K562 (cell line): ENCODE results near the gene RGL2. TPM values are rescaled to one million over a fixed set of nuclear protein-coding genes. Genes with fewer than 3 reads are reported as not detected.

Source experiments
- ATAC-seq: fragments of 200-7000 bp; cut with Tn5 transposase; 3 replicates; pipeline ENCODE4 v1.9.1; 2020; ENCODE audit warnings: moderate library complexity
- BruUV-seq: library from RNA; stranded (reverse); fragments of 400-500 nt; replicated peaks from 2 replicates; lab custom pipeline; 2021; lab: Mats Ljungman, UMichigan
- CTCF ChIA-PET: fragments of 300-600 bp; formaldehyde crosslinking; extraction: SDS; loops from one replicate; lab custom pipeline; 2021; ENCODE audit warnings: low intra/inter-chr PET ratio; lab: Yijun Ruan, JAX
- POLR2A ChIA-PET: fragments of 300-600, 350-650 bp; sonication (Branson Sonifier 250); formaldehyde crosslinking; extraction: SDS; loops from one replicate; lab custom pipeline; 2021; ENCODE audit warnings: antibody characterized with exemption, inconsistent platforms; lab: Yijun Ruan, JAX
- DNase-seq, 4 experiments: peaks; one replicate each; pipeline versions ENCODE4 v3.0.0 to v3.0.0-alpha.2; 2011 to 2018; ENCODE audit warnings: low spot score in 3 of 4, mixed read lengths in 3 of 4; ENCODE audit errors: extremely low read depth in 1 of 4
- FAIRE-seq: peaks from 2 replicates; lab custom pipeline; 2011; peaks lifted over from hg19 to GRCh38; lab: Jason Lieb, UNC
- H2AFZ ChIP-seq: 2 replicates; pipeline ENCODE4 v1.6.0; 2011; ENCODE audit warnings: low read depth, low read length, control low read depth, inconsistent platforms
- H3K27ac ChIP-seq: fragments of 200-600 bp; 3 replicates; pipeline ENCODE4 v1.8.0; 2011; ENCODE audit warnings: low read depth, mild to moderate bottlenecking, control low read depth, inconsistent platforms, low read length, moderate library complexity, mixed read lengths; ENCODE audit errors: extremely low read depth
- H3K27me3 ChIP-seq, 2 experiments: fragments of 300-600 bp in 1 of 2; 2 replicates in 1 of 2; 3 replicates in 1 of 2; pipeline versions ENCODE4 v1.6.0 to v1.8.0; 2011; ENCODE audit warnings: inconsistent platforms in 2 of 2, low read length in 2 of 2, mild to moderate bottlenecking in 1 of 2, mixed read lengths in 1 of 2, moderate library complexity in 1 of 2; ENCODE audit not compliant: control insufficient read depth in 2 of 2, insufficient read depth in 2 of 2
- H3K36me3 ChIP-seq: fragments of 300-600 bp; 3 replicates; pipeline ENCODE4 v1.8.0; 2011; ENCODE audit warnings: mild to moderate bottlenecking, low read length, inconsistent platforms; ENCODE audit not compliant: control insufficient read depth, insufficient read depth
- H3K4me1 ChIP-seq, 2 experiments: fragments of 200-600 bp in 1 of 2; replicated peaks in 1 of 2; 2 replicates in 1 of 2; 3 replicates in 1 of 2; pipeline versions ENCODE4 v1.5.1 to v1.8.0; 2011; ENCODE audit warnings: inconsistent platforms in 2 of 2, low read length in 2 of 2, mild to moderate bottlenecking in 1 of 2, mixed read lengths in 1 of 2, moderate library complexity in 1 of 2; ENCODE audit not compliant: control insufficient read depth in 2 of 2, insufficient read depth in 2 of 2
- H3K4me2 ChIP-seq: 2 replicates; pipeline ENCODE4 v1.6.1; 2011; ENCODE audit warnings: low read length, control low read depth, inconsistent platforms, mixed read lengths; ENCODE audit not compliant: insufficient read depth
- H3K4me3 ChIP-seq: fragments of 200-600 bp; sonication (generic), shearing (Covaris generic); 2 replicates; pipeline ENCODE4 v1.5.1; 2016; ENCODE audit warnings: control low read depth, inconsistent platforms
- H3K79me2 ChIP-seq: fragments of 200-600 bp; 3 replicates; pipeline ENCODE4 v1.8.0; 2011; ENCODE audit warnings: low read length, inconsistent platforms; ENCODE audit not compliant: control insufficient read depth, insufficient read depth
- H3K9ac ChIP-seq, 2 experiments: 2 replicates each; pipeline versions ENCODE4 v1.6.0 to v1.6.1; 2011; ENCODE audit warnings: low read depth in 2 of 2, low read length in 2 of 2, control low read depth in 1 of 2, inconsistent platforms in 1 of 2, mild to moderate bottlenecking in 1 of 2, mixed read lengths in 1 of 2; ENCODE audit not compliant: insufficient read depth in 1 of 2
- H3K9me1 ChIP-seq: one replicate; pipeline ENCODE4 v1.6.0; 2011; ENCODE audit warnings: inconsistent platforms, mild to moderate bottlenecking, low read length, moderate library complexity; ENCODE audit not compliant: control insufficient read depth, insufficient read depth
- H3K9me3 ChIP-seq: replicated peaks from 2 replicates; pipeline ENCODE4 v1.5.1; 2011; ENCODE audit warnings: low read depth, low read length, inconsistent platforms; ENCODE audit not compliant: control insufficient read depth, insufficient read depth
- H4K20me1 ChIP-seq: replicated peaks from 2 replicates; pipeline ENCODE4 v1.6.1; 2011; ENCODE audit warnings: low read length, inconsistent platforms, mixed read lengths; ENCODE audit not compliant: control insufficient read depth, insufficient read depth
- CHD2 ChIP-seq: IDR thresholded peaks from 2 replicates; pipeline ENCODE4 v1.6.1; 2011; ENCODE audit warnings: low read depth, low read length
- CHD4 ChIP-seq: fragments of 200-600 bp; sonication (generic); IDR thresholded peaks from 3 replicates; pipeline ENCODE4 v1.6.1; 2012; ENCODE audit warnings: low read depth, mild to moderate bottlenecking, mixed read lengths, low read length, inconsistent platforms; ENCODE audit not compliant: insufficient read depth, insufficient replicate concordance, poor library complexity, severe bottlenecking
- DDX20 ChIP-seq: fragments of 450-650 bp; IDR thresholded peaks from 2 replicates; pipeline ENCODE4 v1.6.1; 2016; ENCODE audit warnings: missing genetic modification characterization, low read depth, mild to moderate bottlenecking, missing compliant biosample characterization, moderate library complexity
- DPF2 ChIP-seq: fragments of 450-650 bp; IDR thresholded peaks from 2 replicates; pipeline ENCODE4 v1.6.1; 2016
- GATAD2B ChIP-seq: fragments of 450-650 bp; IDR thresholded peaks from 2 replicates; pipeline ENCODE4 v1.6.1; 2017; ENCODE audit warnings: mild to moderate bottlenecking, borderline replicate concordance
- KAT2B ChIP-seq: IDR thresholded peaks from one replicate; pipeline ENCODE4 v1.6.1; 2012; ENCODE audit warnings: low read depth, mild to moderate bottlenecking, control low read depth, inconsistent platforms, low read length, moderate library complexity
- KAT7 ChIP-seq: sonication (generic); formaldehyde crosslinking; IDR thresholded peaks from 2 replicates; pipeline ENCODE4 v1.8.0; 2022; ENCODE audit warnings: missing genetic modification reagents, mild to moderate bottlenecking, borderline replicate concordance
- NFIX ChIP-seq: fragments of 250-450 bp; sonication (Bioruptor Pico); IDR thresholded peaks from 2 replicates; pipeline ENCODE4 v1.4.0; 2020; ENCODE audit warnings: low read depth, mild to moderate bottlenecking, moderate library complexity
- NFYB ChIP-seq: IDR thresholded peaks from 2 replicates; pipeline ENCODE4 v1.6.1; 2011; ENCODE audit warnings: mild to moderate bottlenecking, moderate library complexity; ENCODE audit not compliant: insufficient read length; ENCODE audit errors: extremely low read depth
- NR1H2 ChIP-seq: sonication (generic); formaldehyde crosslinking; IDR thresholded peaks from 2 replicates; pipeline ENCODE4 v1.4.0; 2020; ENCODE audit warnings: mild to moderate bottlenecking, missing genetic modification reagents
- RBM14 ChIP-seq: fragments of 200-400 bp; formaldehyde crosslinking; IDR thresholded peaks from 2 replicates; pipeline ENCODE4 v1.6.1; 2018; ENCODE audit warnings: low read depth, mild to moderate bottlenecking, low read length, moderate library complexity, borderline replicate concordance; ENCODE audit not compliant: insufficient read depth
- RBM17 ChIP-seq: fragments of 200-400 bp; formaldehyde crosslinking; IDR thresholded peaks from 2 replicates; pipeline ENCODE4 v1.6.1; 2017; ENCODE audit warnings: low read depth, mild to moderate bottlenecking, low read length, borderline replicate concordance
- ZFP36 ChIP-seq: fragments of 150-350 bp; IDR thresholded peaks from 2 replicates; pipeline ENCODE4 v1.6.1; 2018; ENCODE audit warnings: low read length, low read depth; ENCODE audit not compliant: partially characterized antibody
- WGBS: fragments of 100-300 bp; shearing (Covaris generic); methylation state at CpG from one replicate; pipeline ENCODE4 v1.1.6; 2016; ENCODE audit warnings: low coverage, mixed read lengths; ENCODE audit not compliant: insufficient coverage; ENCODE audit errors: missing lambda C conversion rate; 5-methylcytosine and 5-hydroxymethylcytosine counted together
- in situ Hi-C: fragments of 300-500 bp; cut with MboI; formaldehyde crosslinking; loops from 4 replicates; pipeline ENCODE4 v1.15.0; 2018; ENCODE audit warnings: inconsistent platforms, mixed read lengths
- intact Hi-C: fragments of 100-400 bp; cut with micrococcal nuclease; formaldehyde crosslinking; loops from 2 replicates; pipeline ENCODE4 v1.14.2; 2022
- polyA plus RNA-seq, 8 experiments: library from polyadenylated mRNA; depleted of rRNA in 4 of 8; stranded (reverse) in 5 of 8; unstranded in 3 of 8; fragments of >200 nt; fragmentation: Nextera tagmentation in 2 of 8; fragmentation: Illumina TruSeq in 1 of 8; extraction: Ambion mirVana in 2 of 8; extraction: Trizol in 1 of 8; gene quantifications; 2 replicates each; pipeline versions ENCODE4 v1.2.1 to v1.2.3, GENCODE V29; 2011 to 2014; ENCODE audit warnings: inconsistent platforms in 1 of 8, missing spikeins in 1 of 8
- total RNA-seq, 7 experiments: library from RNA; depleted of rRNA in 6 of 7; stranded (reverse); fragments of >200 nt in 6 of 7; fragmentation: Illumina TruSeq in 2 of 7; extraction: Trizol in 2 of 7; gene quantifications; 2 replicates each; pipeline versions ENCODE4 v1.2.1 to v1.2.3, GENCODE V29; 2011 to 2021; ENCODE audit warnings: low replicate concordance in 1 of 7
- TF ChIP-seq, protein P1 (sequence below): sonication (generic); formaldehyde crosslinking; IDR thresholded peaks from 2 replicates; pipeline ENCODE4 v1.8.0; 2022; ENCODE audit warnings: missing genetic modification reagents, mild to moderate bottlenecking, borderline replicate concordance
- TF ChIP-seq, protein P2 (sequence below): fragments of 450-650 bp; IDR thresholded peaks from 2 replicates; pipeline ENCODE4 v1.6.1; 2018; ENCODE audit warnings: mild to moderate bottlenecking, low read depth; ENCODE audit not compliant: partially characterized antibody
- TF ChIP-seq, protein P3 (sequence below): fragments of 450-650 bp; IDR thresholded peaks from 2 replicates; pipeline ENCODE4 v1.6.1; 2017; ENCODE audit warnings: antibody characterized with exemption

RGL2 gene
- total and polyA plus RNA-seq, 9 of the 15 experiments (the other 6 are each of a cell fraction or from before 2014, with no cell fraction given): 1.8 to 57.1 (median 19.5) TPM

DNA sequence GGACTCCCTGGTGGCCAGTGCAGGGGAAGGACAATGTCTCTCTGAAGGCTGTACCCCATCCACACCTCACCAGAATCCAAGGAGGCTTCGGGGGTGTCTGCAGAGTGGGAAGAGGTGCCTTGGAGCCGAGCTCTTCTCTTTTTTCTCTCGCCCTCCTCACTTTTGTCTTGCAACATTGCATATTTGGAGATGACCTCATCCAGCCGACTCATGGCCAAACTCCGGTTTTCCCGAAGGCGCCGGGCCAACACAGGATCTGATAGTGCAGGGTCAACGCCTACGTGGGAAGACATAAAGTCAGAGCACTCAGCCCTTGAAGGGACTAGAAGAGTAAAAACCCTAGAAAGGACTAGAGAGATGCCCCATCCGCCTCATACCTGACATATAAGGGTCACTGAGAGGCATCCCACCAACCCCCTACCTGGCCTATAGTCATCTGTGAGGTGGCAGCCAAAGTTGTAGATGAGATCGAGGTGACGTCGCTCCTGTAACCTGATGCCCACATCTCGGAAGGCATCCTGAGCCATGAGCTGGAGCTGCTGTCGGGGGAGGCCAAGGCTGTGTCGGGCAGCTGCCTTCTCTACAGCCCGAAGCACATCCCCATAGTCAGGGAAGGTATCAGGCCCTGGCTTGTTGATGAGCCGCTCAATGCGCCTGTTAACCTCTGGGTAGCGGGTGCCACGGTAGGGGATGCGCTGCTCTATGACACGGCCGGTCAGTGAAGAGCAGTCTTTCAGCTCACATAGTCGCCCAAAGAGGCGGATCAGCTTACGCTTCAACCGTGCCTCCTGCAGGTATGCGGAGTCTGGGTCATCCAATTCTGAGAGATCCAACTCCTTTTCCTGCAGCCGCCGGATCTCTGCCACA, 21.8 kb upstream of the RGL2 start:
- H3K36me3 ChIP-seq: peaks cover 43% of the 10 kb centered on the region
- in situ Hi-C loops (no loop called here), intact Hi-C loops (no loop called here)
- no peaks in the 10 kb centered on the region for H3K9me3 ChIP-seq
- H3K79me2 ChIP-seq: peaks cover 52% of the 10 kb centered on the region
- FAIRE-seq: peak; percentile 19
- 54% methylated on average over 32 of the region's 32 CpGs for WGBS
- POLR2A ChIA-PET: interaction anchor here (0.5 to 1.2 kb wide), 6 partner anchors 8 to 1263 kb away, joined by 3 to 6 read pairs (median 3); no protein-coding TSS in a partner anchor
- no TSS peak for BruUV-seq
- peak overlapping the region; percentile 3; the same call in 1 of the 2 replicates for H3K4me3 ChIP-seq
- H3K9me1 ChIP-seq: peaks cover 3% of the 10 kb centered on the region
- peaks cover 50 to 64% of the 10 kb centered on the region in 2 experiments for H3K4me1 ChIP-seq
- peak overlapping the region; percentile 88 for H3K4me2 ChIP-seq
- H4K20me1 ChIP-seq: 0 out of 2 replicates have a peak, but pooled peaks cover 3% of the 10 kb centered on the region
- DNase-seq: peak in 2 of 4 experiments; percentile 36 to 77
- H2AFZ ChIP-seq: no peak overlapping the region
- H3K27ac ChIP-seq: peak overlapping the region; percentile 89
- H3K9ac ChIP-seq: peak overlapping the region; percentile 55 to 95; a peak in 3 of 4 replicates
- ATAC-seq: no peak
- CTCF ChIA-PET: no interaction called here
- H3K27me3 ChIP-seq: no peaks in the 10 kb centered on the region
- TF ChIP-seq, protein P1, sequence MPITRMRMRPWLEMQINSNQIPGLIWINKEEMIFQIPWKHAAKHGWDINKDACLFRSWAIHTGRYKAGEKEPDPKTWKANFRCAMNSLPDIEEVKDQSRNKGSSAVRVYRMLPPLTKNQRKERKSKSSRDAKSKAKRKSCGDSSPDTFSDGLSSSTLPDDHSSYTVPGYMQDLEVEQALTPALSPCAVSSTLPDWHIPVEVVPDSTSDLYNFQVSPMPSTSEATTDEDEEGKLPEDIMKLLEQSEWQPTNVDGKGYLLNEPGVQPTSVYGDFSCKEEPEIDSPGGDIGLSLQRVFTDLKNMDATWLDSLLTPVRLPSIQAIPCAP (CRISPR knock-in tag): no peak
- TF ChIP-seq DDX20 (tag) (no peak), KAT2B (no peak), GATAD2B (no peak), CHD2 (no peak), CHD4 (no peak), NFIX (CRISPR knock-in tag) (no peak), KAT7 (CRISPR knock-in tag) (0 out of 2 replicates have a peak, but pooled peaks have one; percentile 37), NFYB (no peak), RBM14 (no peak), RBM17 (no peak), NR1H2 (CRISPR knock-in tag) (no peak), ZFP36 (no peak), DPF2 (peak; percentile 76)
- TF ChIP-seq, protein P2, sequence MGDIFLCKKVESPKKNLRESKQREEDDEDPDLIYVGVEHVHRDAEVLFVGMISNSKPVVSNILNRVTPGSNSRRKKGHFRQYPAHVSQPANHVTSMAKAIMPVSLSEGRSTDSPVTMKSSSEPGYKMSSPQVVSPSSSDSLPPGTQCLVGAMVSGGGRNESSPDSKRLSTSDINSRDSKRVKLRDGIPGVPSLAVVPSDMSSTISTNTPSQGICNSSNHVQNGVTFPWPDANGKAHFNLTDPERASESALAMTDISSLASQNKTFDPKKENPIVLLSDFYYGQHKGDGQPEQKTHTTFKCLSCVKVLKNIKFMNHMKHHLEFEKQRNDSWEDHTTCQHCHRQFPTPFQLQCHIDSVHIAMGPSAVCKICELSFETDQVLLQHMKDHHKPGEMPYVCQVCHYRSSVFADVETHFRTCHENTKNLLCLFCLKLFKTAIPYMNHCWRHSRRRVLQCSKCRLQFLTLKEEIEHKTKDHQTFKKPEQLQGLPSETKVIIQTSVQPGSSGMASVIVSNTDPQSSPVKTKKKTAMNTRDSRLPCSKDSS: no peak
- TF ChIP-seq, protein P3, sequence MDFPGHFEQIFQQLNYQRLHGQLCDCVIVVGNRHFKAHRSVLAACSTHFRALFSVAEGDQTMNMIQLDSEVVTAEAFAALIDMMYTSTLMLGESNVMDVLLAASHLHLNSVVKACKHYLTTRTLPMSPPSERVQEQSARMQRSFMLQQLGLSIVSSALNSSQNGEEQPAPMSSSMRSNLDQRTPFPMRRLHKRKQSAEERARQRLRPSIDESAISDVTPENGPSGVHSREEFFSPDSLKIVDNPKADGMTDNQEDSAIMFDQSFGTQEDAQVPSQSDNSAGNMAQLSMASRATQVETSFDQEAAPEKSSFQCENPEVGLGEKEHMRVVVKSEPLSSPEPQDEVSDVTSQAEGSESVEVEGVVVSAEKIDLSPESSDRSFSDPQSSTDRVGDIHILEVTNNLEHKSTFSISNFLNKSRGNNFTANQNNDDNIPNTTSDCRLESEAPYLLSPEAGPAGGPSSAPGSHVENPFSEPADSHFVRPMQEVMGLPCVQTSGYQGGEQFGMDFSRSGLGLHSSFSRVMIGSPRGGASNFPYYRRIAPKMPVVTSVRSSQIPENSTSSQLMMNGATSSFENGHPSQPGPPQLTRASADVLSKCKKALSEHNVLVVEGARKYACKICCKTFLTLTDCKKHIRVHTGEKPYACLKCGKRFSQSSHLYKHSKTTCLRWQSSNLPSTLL: no peak
